ENCODE data around the gene FAM181A.

FAM181A gene

GRCh38 chr14:93965287-93965821 lies 38.2 kb downstream of the FAM181A start:
- no peak for DNase-seq

GRCh38 chr14:93965946-93966474 lies 38.9 kb downstream of the FAM181A start:
- no peak for DNase-seq

- no peak for DNase-seq
Measured at GRCh38 chr14:93967637-93968250, 40.6 kb downstream of the FAM181A start.

- no peak for DNase-seq
Measured at GRCh38 chr14:93969082-93969828, 42.1 kb downstream of the FAM181A start.

GRCh38 chr14:93970585-93970964 lies 43.4 kb downstream of the FAM181A start:
- no peak for DNase-seq

- no peak for DNase-seq
Measured at GRCh38 chr14:93970965-93971634, 44.0 kb downstream of the FAM181A start.

- DNase-seq, result no peak
Measured at GRCh38 chr14:93971635-93972027, 44.5 kb downstream of the FAM181A start.

GRCh38 chr14:93972618-93973205 lies 45.6 kb downstream of the FAM181A start:
- DNase-seq, result no peak

- DNase-seq, result no peak
Measured at GRCh38 chr14:93973607-93974006, 46.5 kb downstream of the FAM181A start.

GRCh38 chr14:93974299-93974698 lies 47.2 kb downstream of the FAM181A start:
- DNase-seq, result no peak

GRCh38 chr14:93974833-93975232 lies 47.7 kb downstream of the FAM181A start:
- DNase-seq, result no peak

GRCh38 chr14:93975791-93976476 lies 48.8 kb downstream of the FAM181A start:
- DNase-seq, result no peak

- DNase-seq, result no peak
Measured at GRCh38 chr14:93976477-93977057, 49.4 kb downstream of the FAM181A start, which contains the start of gene ASB2. TSS of gene ASB2 (minus strand) at chr14:93976570. CDS start at chr14:93964539, 12,031 bp downstream.

GRCh38 chr14:93977171-93977570 lies 50.0 kb downstream of the FAM181A start:
- DNase-seq, result no peak

- no peak for DNase-seq
Measured at GRCh38 chr14:93977790-93978581, 50.8 kb downstream of the FAM181A start.

- DNase-seq, result no peak
Measured at GRCh38 chr14:93978735-93979134, 51.6 kb downstream of the FAM181A start.

Measured in NCI-H1105 treated with DMSO at 0.1 percent for 48 hours (cell line).